ENCODE data around the gene KAT2A. TPM values are rescaled to one million over a fixed set of nuclear protein-coding genes. Genes with fewer than 3 reads are reported as not detected.
"Not testable (repeated sequence)": the region's sequence is repeated elsewhere in the genome, so short reads cannot be mapped to it uniquely, and the experiment has no call there.

The KAT2A gene
- total RNA-seq, 1 experiment from 2014 or later: 42.1 TPM

DNA sequence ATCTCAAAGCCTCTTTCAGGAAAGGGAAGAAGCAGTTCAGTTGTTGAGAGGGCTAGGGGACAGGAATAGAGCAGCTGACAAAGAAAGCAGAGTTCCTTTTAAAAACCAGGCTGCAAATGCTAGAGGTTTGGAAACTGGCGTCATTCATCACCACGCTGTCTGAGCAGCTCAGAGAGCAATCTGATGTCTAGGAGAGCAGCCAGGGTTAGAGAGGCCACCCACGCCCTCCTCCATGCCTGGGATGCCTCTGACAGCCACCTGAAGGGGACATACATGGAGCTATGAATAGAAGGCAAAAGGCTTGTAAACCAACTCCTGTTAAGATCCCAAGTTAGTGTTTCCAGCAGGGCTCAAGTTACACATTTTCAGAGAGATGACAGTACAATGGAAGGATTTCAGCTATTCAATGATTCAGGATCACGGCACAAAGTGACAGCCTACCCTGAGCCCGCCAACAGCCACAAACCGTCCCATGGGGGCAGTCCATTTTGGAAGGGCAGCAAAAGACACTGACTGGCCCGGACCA, 21.3 kb upstream of the KAT2A start:
- peaks cover 42% of the 10 kb centered on the region for H4K20me1 ChIP-seq (ENCODE audit: insufficient read depth)
- TF ChIP-seq, protein P1, sequence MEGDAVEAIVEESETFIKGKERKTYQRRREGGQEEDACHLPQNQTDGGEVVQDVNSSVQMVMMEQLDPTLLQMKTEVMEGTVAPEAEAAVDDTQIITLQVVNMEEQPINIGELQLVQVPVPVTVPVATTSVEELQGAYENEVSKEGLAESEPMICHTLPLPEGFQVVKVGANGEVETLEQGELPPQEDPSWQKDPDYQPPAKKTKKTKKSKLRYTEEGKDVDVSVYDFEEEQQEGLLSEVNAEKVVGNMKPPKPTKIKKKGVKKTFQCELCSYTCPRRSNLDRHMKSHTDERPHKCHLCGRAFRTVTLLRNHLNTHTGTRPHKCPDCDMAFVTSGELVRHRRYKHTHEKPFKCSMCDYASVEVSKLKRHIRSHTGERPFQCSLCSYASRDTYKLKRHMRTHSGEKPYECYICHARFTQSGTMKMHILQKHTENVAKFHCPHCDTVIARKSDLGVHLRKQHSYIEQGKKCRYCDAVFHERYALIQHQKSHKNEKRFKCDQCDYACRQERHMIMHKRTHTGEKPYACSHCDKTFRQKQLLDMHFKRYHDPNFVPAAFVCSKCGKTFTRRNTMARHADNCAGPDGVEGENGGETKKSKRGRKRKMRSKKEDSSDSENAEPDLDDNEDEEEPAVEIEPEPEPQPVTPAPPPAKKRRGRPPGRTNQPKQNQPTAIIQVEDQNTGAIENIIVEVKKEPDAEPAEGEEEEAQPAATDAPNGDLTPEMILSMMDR (conservative IDR thresholded peaks at IDR 0.05): no peak
- no peak for TF ChIP-seq EZH2 (IDR thresholded peaks at IDR 0.05; ENCODE audit: low read depth)
- H3K4me2 ChIP-seq: no peak overlapping the region
- no peak overlapping the region for H3K4me3 ChIP-seq
- H3K9me3 ChIP-seq (ENCODE audit: insufficient read depth, low read depth): no peaks in the 10 kb centered on the region
- ChIA-PET CTCF (no interaction called here), POLR2A (ENCODE audit: unreplicated experiment) (no interaction called here)
- no peaks in the 10 kb centered on the region for H3K27me3 ChIP-seq (ENCODE audit: insufficient read depth, low read depth)
- H3K79me2 ChIP-seq (ENCODE audit: low read depth): peaks cover 85% of the 10 kb centered on the region
- H3K27ac ChIP-seq: no peak overlapping the region
- intact Hi-C loops (cut with micrococcal nuclease; ENCODE audit: unreplicated experiment): no loop called here
- H3F3A ChIP-seq (ENCODE audit: insufficient read depth, low read depth): no peaks in the 10 kb centered on the region
- H3K9me2 ChIP-seq (ENCODE audit: insufficient read depth): no peaks in the 10 kb centered on the region
- DNase-seq: no peak
- BruUV-seq (replicated peaks): no TSS peak
- H3K4me1 ChIP-seq (replicated peaks; ENCODE audit: insufficient read depth): no peaks in the 10 kb centered on the region
- H3K36me3 ChIP-seq (ENCODE audit: low read depth): no peaks in the 10 kb centered on the region
- no peak overlapping the region for H2AFZ ChIP-seq

DNA sequence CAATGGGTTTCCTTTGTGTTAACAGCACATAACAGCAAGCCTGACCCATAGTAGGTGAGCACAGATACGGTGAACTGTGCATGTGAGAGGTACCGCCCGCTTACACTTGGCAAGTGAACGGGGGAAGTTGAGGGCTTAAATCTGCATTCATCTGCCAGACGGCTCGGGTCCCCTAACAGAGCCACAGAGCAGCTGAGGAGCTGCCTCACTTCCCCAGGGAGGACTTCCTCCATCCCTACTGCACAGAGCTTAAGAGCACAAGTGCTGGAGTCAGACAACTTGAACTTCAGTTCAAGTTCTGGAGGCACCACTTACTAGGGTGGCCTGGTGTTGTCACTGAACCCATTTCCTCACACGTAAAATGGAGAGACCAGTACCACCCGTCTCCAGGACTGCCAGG, 20.2 kb upstream of the KAT2A start:
- intact Hi-C loops (cut with micrococcal nuclease; ENCODE audit: unreplicated experiment): no loop called here
- no peak overlapping the region for H2AFZ ChIP-seq
- H3K9me2 ChIP-seq (ENCODE audit: insufficient read depth): no peaks in the 10 kb centered on the region
- no peak for DNase-seq
- BruUV-seq (replicated peaks): no TSS peak
- ChIA-PET POLR2A (ENCODE audit: unreplicated experiment) (no interaction called here), CTCF (no interaction called here)
- H3F3A ChIP-seq (ENCODE audit: insufficient read depth, low read depth): peaks cover 9% of the 10 kb centered on the region
- H3K27me3 ChIP-seq (ENCODE audit: insufficient read depth, low read depth): no peaks in the 10 kb centered on the region
- no peak overlapping the region for H3K4me3 ChIP-seq
- no peak for TF ChIP-seq EZH2 (IDR thresholded peaks at IDR 0.05; ENCODE audit: low read depth)
- TF ChIP-seq, protein P1 (conservative IDR thresholded peaks at IDR 0.05): no peak
- no peak overlapping the region for H3K4me2 ChIP-seq
- peaks cover 10% of the 10 kb centered on the region for H3K4me1 ChIP-seq (replicated peaks; ENCODE audit: insufficient read depth)
- no peaks in the 10 kb centered on the region for H3K9me3 ChIP-seq (ENCODE audit: insufficient read depth, low read depth)
- H3K36me3 ChIP-seq (ENCODE audit: low read depth): no peaks in the 10 kb centered on the region
- H3K27ac ChIP-seq: no peak overlapping the region
- peaks cover 92% of the 10 kb centered on the region for H3K79me2 ChIP-seq (ENCODE audit: low read depth)
- peaks cover 33% of the 10 kb centered on the region for H4K20me1 ChIP-seq (ENCODE audit: insufficient read depth)

DNA sequence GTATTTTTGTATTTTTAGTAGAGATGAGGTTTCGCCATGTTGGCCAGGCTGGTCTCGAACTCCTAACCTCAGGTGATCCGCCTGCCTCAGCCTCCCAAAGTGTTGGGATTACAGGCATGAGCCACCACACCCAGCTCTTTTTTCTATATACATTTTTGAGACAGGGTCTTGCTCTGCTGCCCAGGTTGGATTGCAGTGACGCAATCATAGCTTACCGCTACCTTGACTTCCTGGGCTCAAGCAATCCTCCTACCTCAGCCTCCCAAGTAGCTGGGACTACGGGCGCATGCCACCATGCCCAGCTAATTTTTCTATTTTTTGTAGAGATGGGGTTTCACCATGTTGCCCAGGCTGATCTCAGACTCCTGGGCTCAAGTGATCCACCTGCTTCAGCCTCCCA, 19.5 kb upstream of the KAT2A start:
- H3K27me3 ChIP-seq (ENCODE audit: insufficient read depth, low read depth); intact Hi-C loops (cut with micrococcal nuclease; ENCODE audit: unreplicated experiment); H3K9me2 ChIP-seq (ENCODE audit: insufficient read depth); H3K4me3 ChIP-seq; H3K27ac ChIP-seq; POLR2A ChIA-PET (ENCODE audit: unreplicated experiment); H2AFZ ChIP-seq; H3K4me2 ChIP-seq; DNase-seq; BruUV-seq (replicated peaks); H3K36me3 ChIP-seq (ENCODE audit: low read depth); H3K9me3 ChIP-seq (ENCODE audit: insufficient read depth, low read depth); CTCF ChIA-PET: not testable (repeated sequence)
- peaks cover 89% of the 10 kb centered on the region for H3K79me2 ChIP-seq (ENCODE audit: low read depth)
- peaks cover 31% of the 10 kb centered on the region for H4K20me1 ChIP-seq (ENCODE audit: insufficient read depth)
- H3K4me1 ChIP-seq (replicated peaks; ENCODE audit: insufficient read depth): peaks cover 17% of the 10 kb centered on the region
- H3F3A ChIP-seq (ENCODE audit: insufficient read depth, low read depth): peaks cover 15% of the 10 kb centered on the region
